Body of pancreas (tissue), 4 donors: ENCODE results near the gene DLEC1.

ENCODE experiments used
- CTCF ChIP-seq, 7 experiments: fragments of 450-650 bp in 4 of 7; fragments of 200-600 bp in 3 of 7; sonication (generic) in 3 of 7; IDR thresholded peaks; one replicate each; pipeline ENCODE4 v1.5.1; 2016 to 2019; ENCODE audit warnings: antibody characterized with exemption in 7 of 7
- POLR2A ChIP-seq, 3 donors: fragments of 450-650 bp; IDR thresholded peaks; one replicate each; pipeline ENCODE4 v1.6.1; 2016; ENCODE audit warnings: antibody characterized with exemption in 3 of 3, mild to moderate bottlenecking in 2 of 3

- TF ChIP-seq POLR2A (IDR thresholded peaks at IDR 0.05) (no peak), CTCF (IDR thresholded peaks at IDR 0.05) (no peak)
Measured at GRCh38 chr3:38165722-38166387, 126.8 kb downstream of the DLEC1 start.
